HepG2 (cell line): ENCODE data around the gene IPO9. TPM values are rescaled to one million over a fixed set of nuclear protein-coding genes. Genes with fewer than 3 reads are reported as not detected.

Experiments
- ATAC-seq: fragments of 200-7000 bp; cut with Tn5 transposase; 3 replicates; pipeline ENCODE4 v1.9.1; 2020; ENCODE audit warnings: mild to moderate bottlenecking, moderate library complexity
- BruUV-seq: library from RNA; stranded (reverse); fragments of 400-500 nt; replicated peaks from 2 replicates; lab custom pipeline; 2021; lab: Mats Ljungman, UMichigan
- CTCF ChIA-PET: fragments of 300-600 bp; formaldehyde crosslinking; extraction: SDS; loops from one replicate; lab custom pipeline; 2021; ENCODE audit warnings: low total read pairs, inconsistent platforms, low intra/inter-chr PET ratio; lab: Yijun Ruan, JAX
- POLR2A ChIA-PET: fragments of 350-600 bp; sonication (Branson Sonifier 250); formaldehyde crosslinking; loops from one replicate; lab custom pipeline; 2020; ENCODE audit warnings: antibody characterized with exemption, inconsistent platforms; lab: Yijun Ruan, JAX
- DNase-seq: peaks from one replicate; pipeline ENCODE4 v3.0.0-alpha.2; 2015; ENCODE audit warnings: low spot score
- FAIRE-seq: peaks from 3 replicates; lab custom pipeline; 2011; peaks lifted over from hg19 to GRCh38; lab: Jason Lieb, UNC
- H2AFZ ChIP-seq: one replicate; pipeline ENCODE4 v1.6.1; 2011; ENCODE audit warnings: low read length, inconsistent platforms
- H3K27ac ChIP-seq: fragments of 300-600 bp; 3 replicates; pipeline ENCODE4 v1.8.0; 2011; ENCODE audit warnings: mixed run types, mild to moderate bottlenecking, mixed read lengths, low read length, inconsistent platforms; ENCODE audit not compliant: insufficient read depth; ENCODE audit errors: extremely low read length
- H3K27me3 ChIP-seq, 2 experiments: fragments of 200-600 bp in 1 of 2; 2 replicates in 1 of 2; 3 replicates in 1 of 2; pipeline versions ENCODE4 v1.6.0 to v1.8.0; 2011; ENCODE audit warnings: low read length in 2 of 2, mild to moderate bottlenecking in 2 of 2, moderate library complexity in 2 of 2, inconsistent platforms in 1 of 2; ENCODE audit not compliant: insufficient read depth in 2 of 2, control insufficient read depth in 1 of 2
- H3K36me3 ChIP-seq, 2 experiments: fragments of 200-600 bp in 1 of 2; replicated peaks in 1 of 2; 2 replicates in 1 of 2; 3 replicates in 1 of 2; pipeline versions ENCODE4 v1.5.1 to v1.8.0; 2011; ENCODE audit warnings: low read length in 2 of 2, inconsistent platforms in 1 of 2; ENCODE audit not compliant: insufficient read depth in 2 of 2, control insufficient read depth in 1 of 2
- H3K4me1 ChIP-seq: 2 replicates; pipeline ENCODE4 v1.5.1; 2012; ENCODE audit warnings: low read length, inconsistent platforms; ENCODE audit not compliant: insufficient read depth
- H3K4me2 ChIP-seq: 2 replicates; pipeline ENCODE4 v1.6.0; 2011; ENCODE audit warnings: low read depth, low read length, inconsistent platforms
- H3K4me3 ChIP-seq, 3 experiments: fragments of 200-600 bp in 1 of 3; sonication (generic), shearing (Covaris generic) in 1 of 3; replicated peaks in 1 of 3; 2 replicates each; pipeline ENCODE4 v1.5.1; 2011 to 2016; ENCODE audit warnings: low read length in 3 of 3, inconsistent platforms in 2 of 3, low read depth in 2 of 3, mild to moderate bottlenecking in 2 of 3, control low read depth in 1 of 3, mixed read lengths in 1 of 3; ENCODE audit not compliant: insufficient read depth in 1 of 3
- H3K79me2 ChIP-seq: one replicate; pipeline ENCODE4 v1.6.1; 2011; ENCODE audit warnings: low read length, inconsistent platforms; ENCODE audit not compliant: insufficient read depth
- H3K9ac ChIP-seq: 2 replicates; pipeline ENCODE4 v1.6.0; 2011; ENCODE audit warnings: mild to moderate bottlenecking, low read depth, low read length, inconsistent platforms; ENCODE audit not compliant: insufficient read depth
- H3K9me3 ChIP-seq: 2 replicates; pipeline ENCODE4 v1.5.1; 2012; ENCODE audit warnings: mild to moderate bottlenecking, low read length
- H4K20me1 ChIP-seq: 2 replicates; pipeline ENCODE4 v1.6.0; 2011; ENCODE audit warnings: inconsistent platforms, mild to moderate bottlenecking, low read length, moderate library complexity; ENCODE audit not compliant: insufficient read depth
- HNF4G ChIP-seq, 2 experiments: sonication (generic) in 1 of 2; formaldehyde crosslinking in 1 of 2; IDR thresholded peaks; 2 replicates each; pipeline versions ENCODE4 v1.4.0 to v1.6.1; 2011 to 2020; ENCODE audit warnings: borderline replicate concordance in 2 of 2, low read depth in 2 of 2, mild to moderate bottlenecking in 2 of 2, low read length in 1 of 2, missing genetic modification reagents in 1 of 2, moderate library complexity in 1 of 2
- IRF9 ChIP-seq: sonication (generic); formaldehyde crosslinking; IDR thresholded peaks from 2 replicates; pipeline ENCODE4 v1.8.0; 2022; ENCODE audit warnings: missing genetic modification reagents, mild to moderate bottlenecking, borderline replicate concordance
- KAT8 ChIP-seq: IDR thresholded peaks from 2 replicates; pipeline ENCODE4 v1.6.1; 2016; ENCODE audit warnings: missing genetic modification reagents, missing compliant biosample characterization
- KLF15 ChIP-seq: sonication (generic); formaldehyde crosslinking; IDR thresholded peaks from 2 replicates; pipeline ENCODE4 v1.8.1; 2023; ENCODE audit warnings: borderline replicate concordance, mild to moderate bottlenecking, inconsistent platforms, missing genetic modification reagents, mixed read lengths
- MXD1 ChIP-seq: sonication (generic); formaldehyde crosslinking; IDR thresholded peaks from 2 replicates; pipeline ENCODE4 v1.4.0; 2020; ENCODE audit warnings: mild to moderate bottlenecking, missing genetic modification reagents
- RBFOX2 ChIP-seq: fragments of 200-400 bp; formaldehyde crosslinking; IDR thresholded peaks from 2 replicates; pipeline ENCODE4 v1.6.1; 2017; ENCODE audit warnings: low read depth, mild to moderate bottlenecking, low read length
- ZNF430 ChIP-seq: sonication (generic); formaldehyde crosslinking; IDR thresholded peaks from 2 replicates; pipeline ENCODE4 v1.9.0; 2021; ENCODE audit warnings: mild to moderate bottlenecking, missing genetic modification reagents
- ZNF460 ChIP-seq: sonication (generic); formaldehyde crosslinking; IDR thresholded peaks from 2 replicates; pipeline ENCODE4 v1.5.1; 2020; ENCODE audit warnings: missing genetic modification reagents, mild to moderate bottlenecking, borderline replicate concordance
- ZNF75D ChIP-seq: sonication (generic); formaldehyde crosslinking; IDR thresholded peaks from 2 replicates; pipeline ENCODE4 v1.8.1; 2023; ENCODE audit warnings: missing genetic modification reagents, mild to moderate bottlenecking, borderline replicate concordance
- ZUFSP ChIP-seq: sonication (generic); formaldehyde crosslinking; IDR thresholded peaks from 2 replicates; pipeline ENCODE4 v1.9.0; 2021; ENCODE audit warnings: missing genetic modification reagents, mild to moderate bottlenecking, borderline replicate concordance
- ZXDC ChIP-seq: sonication (generic); formaldehyde crosslinking; IDR thresholded peaks from 2 replicates; pipeline ENCODE4 v1.5.0; 2020; ENCODE audit warnings: mild to moderate bottlenecking, missing genetic modification reagents
- WGBS: methylation state at CpG from one replicate; pipeline ENCODE4 v1.1.6; 2017; ENCODE audit warnings: low lambda C conversion rate; 5-methylcytosine and 5-hydroxymethylcytosine counted together
- in situ Hi-C: cut with HindIII; loops from 2 replicates; pipeline ENCODE4 v1.10.0; 2017; ENCODE audit warnings: low pct_unique_long_range_greater_than_20kb; ENCODE audit not compliant: extremely low pct_ligation_motif_present
- intact Hi-C: fragments of 100-400 bp; cut with micrococcal nuclease; formaldehyde crosslinking; loops from one replicate; pipeline ENCODE4 v1.10.0; 2022; ENCODE audit not compliant: unreplicated experiment
- polyA plus RNA-seq, 8 experiments: library from polyadenylated mRNA; depleted of rRNA in 3 of 8; stranded (reverse) in 7 of 8; unstranded in 1 of 8; fragments of >200 nt; fragmentation: Illumina TruSeq in 4 of 8; extraction: Trizol in 4 of 8; gene quantifications; 2 replicates each; pipeline versions ENCODE4 v1.2.1 to v1.2.3, GENCODE V29; 2011 to 2016; ENCODE audit warnings: low read depth in 4 of 8, missing spikeins in 1 of 8, mixed read lengths in 1 of 8; ENCODE audit not compliant: insufficient read depth in 1 of 8
- total RNA-seq, 5 experiments: library from RNA; depleted of rRNA; stranded (reverse); fragments of >200 nt; fragmentation: Illumina TruSeq; extraction: Trizol; gene quantifications; 2 replicates each; pipeline ENCODE4 v1.2.3, GENCODE V29; 2016; ENCODE audit warnings: low read depth in 1 of 5

IPO9 gene
- total and polyA plus RNA-seq, 2 of the 13 experiments (the other 11 are each of a cell fraction or from before 2014, with no cell fraction given): 31.0 to 34.8 TPM

- FAIRE-seq: no peak
- CTCF ChIA-PET: no interaction called here
- WGBS: 32% methylated on average over 4 of the region's 6 CpGs
These were observed 78.7 kb downstream of the IPO9 start for GRCh38 chr1:201907621-201908020.

More at GRCh38 chr1:201907621-201908020, 78.7 kb downstream of the IPO9 start:
- Histone ChIP-seq H3K9ac (no peak overlapping the region), H4K20me1 (no peaks in the 10 kb centered on the region), H3K4me2 (no peak overlapping the region), H2AFZ (no peak overlapping the region), H3K36me3 (no peaks in the 10 kb centered on the region), H3K27me3 (peaks cover 2 to 23% of the 10 kb centered on the region in 2 experiments; a peak in 2 of 5 replicates), H3K9me3 (no peaks in the 10 kb centered on the region), H3K4me3 (no peak overlapping the region), H3K27ac (no peak overlapping the region), H3K4me1 (no peaks in the 10 kb centered on the region), H3K79me2 (no peaks in the 10 kb centered on the region)
- DNase-seq (no peak), ATAC-seq (no peak)
- in situ Hi-C loops: no loop called here
- no peak for TF ChIP-seq RBFOX2
- no peak for TF ChIP-seq HNF4G (IDR thresholded peaks at IDR 0.05; ENCODE audit: borderline replicate concordance, low read depth, low read length)
- no peak for TF ChIP-seq HNF4G (CRISPR knock-in tag; IDR thresholded peaks at IDR 0.05; ENCODE audit: borderline replicate concordance, low read depth)
- TF ChIP-seq MXD1: no peak
- TF ChIP-seq KLF15: no peak
- no peak for TF ChIP-seq IRF9 (CRISPR knock-in tag)
- no peak for TF ChIP-seq ZNF430 (CRISPR knock-in tag)
- TF ChIP-seq ZUFSP: no peak
- TF ChIP-seq ZNF460: no peak
- no peak for TF ChIP-seq ZNF75D (CRISPR knock-in tag)
- TF ChIP-seq ZXDC (CRISPR knock-in tag): no peak
- TF ChIP-seq KAT8 (CRISPR knock-in tag): no peak
- POLR2A ChIA-PET: no interaction called here
- intact Hi-C loops: no loop called here
- BruUV-seq: no TSS peak
